ENCODE measurements around the gene SLC30A1.
A peak's percentile ranks its signal among the peaks of the same experiment; 100 is the strongest.
"Not testable (repeated sequence)": the region's sequence is repeated elsewhere in the genome, so short reads cannot be mapped to it uniquely, and the experiment has no call there.

The SLC30A1 gene

GRCh38 chr1:211577819-211578639 lies 932 bp downstream of the SLC30A1 start:
- Histone ChIP-seq H3K27me3 (ENCODE audit: insufficient read depth, poor library complexity, severe bottlenecking) (no peaks in the 10 kb centered on the region), H3K4me3 (ENCODE audit: severe bottlenecking) (peak overlapping the region; percentile 62), H3K9me3 (ENCODE audit: severe bottlenecking) (no peaks in the 10 kb centered on the region), H3K36me3 (ENCODE audit: low read depth) (peaks cover 21% of the 10 kb centered on the region), H3K4me1 (ENCODE audit: insufficient read depth, poor library complexity, severe bottlenecking) (peaks cover 12% of the 10 kb centered on the region), H3K27ac (ENCODE audit: poor library complexity, severe bottlenecking) (peak overlapping the region; percentile 68)
- peak; percentile 74 for ATAC-seq (ENCODE audit: low read depth)
- peak; percentile 55 for DNase-seq (ENCODE audit: low spot score)
- TF ChIP-seq CTCF (IDR thresholded peaks at IDR 0.05; ENCODE audit: poor library complexity, severe bottlenecking): peak; percentile 72

GRCh38 chr1:211577277-211577818 lies 1.6 kb downstream of the SLC30A1 start:
- TF ChIP-seq CTCF (IDR thresholded peaks at IDR 0.05; ENCODE audit: poor library complexity, severe bottlenecking): no peak
- Histone ChIP-seq H3K9me3 (ENCODE audit: severe bottlenecking) (no peaks in the 10 kb centered on the region), H3K36me3 (ENCODE audit: low read depth) (peaks cover 21% of the 10 kb centered on the region), H3K4me1 (ENCODE audit: insufficient read depth, poor library complexity, severe bottlenecking) (peaks cover 12% of the 10 kb centered on the region), H3K4me3 (ENCODE audit: severe bottlenecking) (peak overlapping the region; percentile 62), H3K27ac (ENCODE audit: poor library complexity, severe bottlenecking) (peak overlapping the region; percentile 68), H3K27me3 (ENCODE audit: insufficient read depth, poor library complexity, severe bottlenecking) (no peaks in the 10 kb centered on the region)
- peak; percentile 6; the same call in 2 of the 3 replicates for ATAC-seq (ENCODE audit: low read depth)
- DNase-seq (ENCODE audit: low spot score): no peak

GRCh38 chr1:211576717-211577116 lies 2.2 kb downstream of the SLC30A1 start:
- Histone ChIP-seq H3K27me3 (ENCODE audit: insufficient read depth, poor library complexity, severe bottlenecking) (no peaks in the 10 kb centered on the region), H3K9me3 (ENCODE audit: severe bottlenecking) (no peaks in the 10 kb centered on the region), H3K4me1 (ENCODE audit: insufficient read depth, poor library complexity, severe bottlenecking) (peaks cover 12% of the 10 kb centered on the region), H3K36me3 (ENCODE audit: low read depth) (peaks cover 21% of the 10 kb centered on the region), H3K4me3 (ENCODE audit: severe bottlenecking) (peak overlapping the region; percentile 62), H3K27ac (ENCODE audit: poor library complexity, severe bottlenecking) (peak overlapping the region; percentile 68)
- TF ChIP-seq CTCF (IDR thresholded peaks at IDR 0.05; ENCODE audit: poor library complexity, severe bottlenecking): no peak
- DNase-seq (ENCODE audit: low spot score) (no peak), ATAC-seq (ENCODE audit: low read depth) (no peak)

- no peak for TF ChIP-seq CTCF (IDR thresholded peaks at IDR 0.05; ENCODE audit: poor library complexity, severe bottlenecking)
Observed at GRCh38 chr1:211574705-211575104, 4.3 kb downstream of the SLC30A1 start.

GRCh38 chr1:211571998-211572397 lies 7.0 kb downstream of the SLC30A1 start:
- no peak for DNase-seq (ENCODE audit: low spot score)
- no peak for ATAC-seq (ENCODE audit: low read depth)
- Histone ChIP-seq H3K36me3 (ENCODE audit: low read depth) (peaks cover 21% of the 10 kb centered on the region), H3K27ac (ENCODE audit: poor library complexity, severe bottlenecking) (no peak overlapping the region), H3K4me3 (ENCODE audit: severe bottlenecking) (no peak overlapping the region), H3K27me3 (ENCODE audit: insufficient read depth, poor library complexity, severe bottlenecking) (no peaks in the 10 kb centered on the region), H3K4me1 (ENCODE audit: insufficient read depth, poor library complexity, severe bottlenecking) (peaks cover 12% of the 10 kb centered on the region), H3K9me3 (ENCODE audit: severe bottlenecking) (no peaks in the 10 kb centered on the region)
- no peak for TF ChIP-seq CTCF (IDR thresholded peaks at IDR 0.05; ENCODE audit: poor library complexity, severe bottlenecking)

More at GRCh38 chr1:211574705-211575104, 4.3 kb downstream of the SLC30A1 start:
- no peaks in the 10 kb centered on the region for H3K27me3 ChIP-seq (ENCODE audit: insufficient read depth, poor library complexity, severe bottlenecking)
- no peak overlapping the region for H3K27ac ChIP-seq (ENCODE audit: poor library complexity, severe bottlenecking)
- ATAC-seq (ENCODE audit: low read depth): no peak
- no peaks in the 10 kb centered on the region for H3K9me3 ChIP-seq (ENCODE audit: severe bottlenecking)
- no peak overlapping the region for H3K4me3 ChIP-seq (ENCODE audit: severe bottlenecking)
- no peak for DNase-seq (ENCODE audit: low spot score)
- peaks cover 12% of the 10 kb centered on the region for H3K4me1 ChIP-seq (ENCODE audit: insufficient read depth, poor library complexity, severe bottlenecking)
- peaks cover 21% of the 10 kb centered on the region for H3K36me3 ChIP-seq (ENCODE audit: low read depth)

- not testable (repeated sequence) for DNase-seq (ENCODE audit: low spot score); H3K9me3 ChIP-seq (ENCODE audit: severe bottlenecking); H3K27ac ChIP-seq (ENCODE audit: poor library complexity, severe bottlenecking); H3K4me3 ChIP-seq (ENCODE audit: severe bottlenecking); ATAC-seq (ENCODE audit: low read depth); H3K27me3 ChIP-seq (ENCODE audit: insufficient read depth, poor library complexity, severe bottlenecking); H3K4me1 ChIP-seq (ENCODE audit: insufficient read depth, poor library complexity, severe bottlenecking)
- H3K36me3 ChIP-seq (ENCODE audit: low read depth): peaks cover 14% of the 10 kb centered on the region
Observed at GRCh38 chr1:211570378-211570777, 8.6 kb downstream of the SLC30A1 start.
